Measurements from ENCODE around the gene M1AP.

DNA sequence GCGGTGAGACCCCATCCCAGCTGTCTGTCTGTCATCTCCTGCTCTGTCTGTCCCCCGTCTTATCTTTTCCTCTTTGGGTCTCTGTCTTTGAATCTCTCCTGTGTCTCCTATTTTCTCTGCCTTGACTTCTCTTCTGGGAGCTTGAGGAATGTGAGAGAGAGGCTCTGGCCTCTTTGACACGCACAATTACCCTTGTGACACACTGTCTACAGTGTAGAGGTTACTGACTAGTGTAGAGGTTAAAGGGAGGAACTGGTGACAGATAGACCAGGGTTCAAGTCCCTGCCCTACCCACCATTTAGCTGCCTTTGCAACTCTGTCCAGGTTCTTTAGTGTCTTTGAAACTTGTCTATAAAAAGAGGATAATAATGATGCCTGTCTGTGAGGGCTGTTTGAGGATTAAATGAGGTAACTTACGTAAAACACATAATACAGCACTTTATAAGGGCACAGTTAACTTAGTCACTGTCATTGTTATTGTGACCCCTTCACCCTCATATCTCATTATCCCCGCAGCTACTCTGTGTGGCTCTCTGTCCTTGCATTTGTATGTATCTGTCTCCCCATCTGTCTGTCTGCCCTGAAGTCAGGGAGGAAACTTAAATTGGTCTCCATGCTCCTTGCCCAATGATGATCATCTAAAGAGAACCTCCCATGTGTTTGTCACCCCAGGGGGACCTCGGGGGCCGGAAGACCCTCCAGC lies 25.8 kb upstream of the M1AP start:
- TF ChIP-seq POLR2AphosphoS5 (IDR thresholded peaks at IDR 0.05) (no peak), CTCF (IDR thresholded peaks at IDR 0.05) (no peak)

All from esophagus muscularis mucosa (tissue), 3 donors.